Cardiac fibroblast (primary cell): ENCODE measurements around the gene LDLRAD3.

Experiments
- DNase-seq, 2 donors: peaks; one replicate each; pipeline versions ENCODE4 v3.0.0 to v3.0.0-alpha.2; 2010; ENCODE audit warnings: low read depth in 2 of 2
- H3K4me3 ChIP-seq, 2 donors: replicated peaks in 1 of 2; 1 replicate in 1 of 2; 2 replicates in 1 of 2; pipeline ENCODE4 v1.5.1; 2011; ENCODE audit warnings: low read depth in 2 of 2, low read length in 2 of 2, mild to moderate bottlenecking in 2 of 2, moderate library complexity in 1 of 2
- TF ChIP-seq, protein P1 (sequence below): IDR thresholded peaks from one replicate; pipeline ENCODE4 v1.5.1; 2011; ENCODE audit warnings: low read depth, mild to moderate bottlenecking, low read length, inconsistent platforms

Gene LDLRAD3

GRCh38 chr11:36114095-36114494 lies 170.2 kb downstream of the LDLRAD3 start:
- DNase-seq, result no peak
- TF ChIP-seq, protein P1, sequence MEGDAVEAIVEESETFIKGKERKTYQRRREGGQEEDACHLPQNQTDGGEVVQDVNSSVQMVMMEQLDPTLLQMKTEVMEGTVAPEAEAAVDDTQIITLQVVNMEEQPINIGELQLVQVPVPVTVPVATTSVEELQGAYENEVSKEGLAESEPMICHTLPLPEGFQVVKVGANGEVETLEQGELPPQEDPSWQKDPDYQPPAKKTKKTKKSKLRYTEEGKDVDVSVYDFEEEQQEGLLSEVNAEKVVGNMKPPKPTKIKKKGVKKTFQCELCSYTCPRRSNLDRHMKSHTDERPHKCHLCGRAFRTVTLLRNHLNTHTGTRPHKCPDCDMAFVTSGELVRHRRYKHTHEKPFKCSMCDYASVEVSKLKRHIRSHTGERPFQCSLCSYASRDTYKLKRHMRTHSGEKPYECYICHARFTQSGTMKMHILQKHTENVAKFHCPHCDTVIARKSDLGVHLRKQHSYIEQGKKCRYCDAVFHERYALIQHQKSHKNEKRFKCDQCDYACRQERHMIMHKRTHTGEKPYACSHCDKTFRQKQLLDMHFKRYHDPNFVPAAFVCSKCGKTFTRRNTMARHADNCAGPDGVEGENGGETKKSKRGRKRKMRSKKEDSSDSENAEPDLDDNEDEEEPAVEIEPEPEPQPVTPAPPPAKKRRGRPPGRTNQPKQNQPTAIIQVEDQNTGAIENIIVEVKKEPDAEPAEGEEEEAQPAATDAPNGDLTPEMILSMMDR, result no peak
- no peak overlapping the region for H3K4me3 ChIP-seq

- TF ChIP-seq, protein P1, result no peak
- H3K4me3 ChIP-seq, result no peak overlapping the region
- DNase-seq, result no peak
Observed at GRCh38 chr11:36115378-36115801, 171.5 kb downstream of the LDLRAD3 start.

DNA sequence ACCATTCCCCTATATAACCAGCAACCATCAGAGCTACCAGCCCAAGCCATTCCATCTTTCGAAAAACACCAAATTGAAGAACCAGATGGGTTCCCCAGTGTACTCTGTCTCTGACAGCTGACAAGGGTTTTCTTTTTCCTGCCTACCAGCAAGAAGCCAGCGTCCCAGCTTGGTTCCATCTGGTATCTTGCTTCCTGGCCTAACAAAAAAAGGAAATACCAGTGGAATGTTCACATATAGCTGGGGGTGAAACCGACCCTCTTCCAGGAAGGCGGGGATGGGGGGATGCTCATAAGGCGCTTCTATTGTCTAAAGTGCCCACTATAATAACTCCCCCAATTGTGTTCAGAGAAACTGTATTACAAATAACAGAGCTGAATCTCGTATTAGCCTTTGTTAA lies 172.3 kb downstream of the LDLRAD3 start:
- TF ChIP-seq, protein P1, result no peak
- peak in 1 of 2 donors; percentile 51 for DNase-seq
- H3K4me3 ChIP-seq, result no peak overlapping the region

- TF ChIP-seq, protein P1, result no peak
- no peak for DNase-seq
- no peak overlapping the region for H3K4me3 ChIP-seq
Observed at GRCh38 chr11:36118084-36118483, 174.2 kb downstream of the LDLRAD3 start.

GRCh38 chr11:36119300-36119699 lies 175.4 kb downstream of the LDLRAD3 start:
- TF ChIP-seq, protein P1, result no peak
- H3K4me3 ChIP-seq, result no peak overlapping the region
- DNase-seq, result no peak

DNA sequence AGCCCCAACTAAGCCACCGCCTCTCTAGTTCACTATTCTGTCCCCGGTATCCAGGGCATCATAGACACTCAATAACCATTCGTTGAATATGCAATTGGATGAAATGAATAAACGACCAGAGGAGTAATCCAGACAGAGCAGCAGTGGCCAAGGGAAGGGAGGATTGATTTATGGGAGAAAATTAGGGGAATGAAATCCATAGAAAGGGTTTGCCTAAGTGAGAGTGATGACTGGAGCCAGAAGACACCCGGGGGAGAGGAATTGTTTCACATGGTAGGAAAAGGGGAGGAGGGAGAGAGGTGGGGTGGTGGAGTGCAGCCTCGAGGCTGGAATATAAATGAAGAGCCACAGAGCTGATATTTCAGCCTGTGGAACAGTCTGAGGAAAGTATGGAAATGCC lies 177.2 kb downstream of the LDLRAD3 start:
- no peak for DNase-seq
- TF ChIP-seq, protein P1, result no peak
- H3K4me3 ChIP-seq, result no peak overlapping the region

GRCh38 chr11:36122671-36123070 lies 178.8 kb downstream of the LDLRAD3 start:
- no peak overlapping the region for H3K4me3 ChIP-seq
- TF ChIP-seq, protein P1, result no peak
- peak; percentile 16 to 26 for DNase-seq
